ENCODE results near the gene AKIRIN1. TPM values are rescaled to one million over a fixed set of nuclear protein-coding genes. Genes with fewer than 3 reads are reported as not detected.

AKIRIN1 gene
- total RNA-seq, 1 experiment from 2014 or later: 60.0 TPM

GRCh38 chr1:38990386-38990737, 714 bp upstream of the AKIRIN1 start:
- CTCF ChIA-PET: no interaction called here
- no peak for ATAC-seq

GRCh38 chr1:38991638-38992411, 749 bp downstream of the AKIRIN1 start:
- H3K36me3 ChIP-seq (ENCODE audit: control insufficient read depth in 1 of 2, insufficient read depth in 2 of 2, low read length in 2 of 2): peaks cover 8% of the 10 kb centered on the region in 2 experiments; a peak in 2 of 4 replicates
- ChIA-PET CTCF (no interaction called here), POLR2A (no interaction called here), RAD21 (ENCODE audit: low non-redundant PET in 1 of 2, low total read pairs in 2 of 2, uncharacterized antibody in 2 of 2, unreplicated experiment in 2 of 2) (no interaction called here)
- no TSS peak for BruUV-seq (replicated peaks)
- H4K20me1 ChIP-seq (ENCODE audit: insufficient read depth): peaks cover 12% of the 10 kb centered on the region; the same call in 1 of the 2 replicates
- DNase-seq (ENCODE audit: low read depth, low spot score) (no peak), ATAC-seq (peak; percentile 61)
- H2AFZ ChIP-seq (ENCODE audit: low read depth, low read length, poor library complexity, severe bottlenecking): no peak overlapping the region
- H3K4me3 ChIP-seq (replicated peaks in 1 of 2; ENCODE audit: low read depth in 1 of 2, low read length in 2 of 2): peak overlapping the region; percentile 88 to 92
- H3K4me2 ChIP-seq (ENCODE audit: low read length): peak overlapping the region; percentile 88
- peaks cover 17 to 30% of the 10 kb centered on the region in 2 experiments for H3K4me1 ChIP-seq (ENCODE audit: control insufficient read depth in 1 of 2, insufficient read depth in 2 of 2, low read length in 2 of 2)
- H3K9ac ChIP-seq (ENCODE audit: low read length): peak overlapping the region; percentile 96
- intact Hi-C loops (cut with micrococcal nuclease): loop anchor here (5.0 kb wide), 1 partner anchor 35 kb away; no protein-coding TSS in a partner anchor
- H3K9me2 ChIP-seq (ENCODE audit: insufficient read depth): no peaks in the 10 kb centered on the region
- peak overlapping the region; percentile 93 for H3K27ac ChIP-seq (ENCODE audit: low read depth, low read length)
- no peak for TF ChIP-seq POLR2AphosphoS5 (IDR thresholded peaks at IDR 0.05; ENCODE audit: low read depth, low read length)
- no peaks in the 10 kb centered on the region for H3K27me3 ChIP-seq (ENCODE audit: insufficient read depth, low read length)
- H3K79me2 ChIP-seq (ENCODE audit: insufficient read depth, low read length): peaks cover 58% of the 10 kb centered on the region
- no peaks in the 10 kb centered on the region for H3K9me3 ChIP-seq (ENCODE audit: control insufficient read depth in 1 of 2, insufficient read depth in 1 of 2, low read depth in 1 of 2, low read length in 2 of 2)

More at GRCh38 chr1:38990386-38990737, 714 bp upstream of the AKIRIN1 start:
- H3K9me2 ChIP-seq (ENCODE audit: insufficient read depth): no peaks in the 10 kb centered on the region
- RAD21 ChIA-PET (ENCODE audit: low non-redundant PET in 1 of 2, low total read pairs in 2 of 2, uncharacterized antibody in 2 of 2, unreplicated experiment in 2 of 2): no interaction called here
- peaks cover 6 to 8% of the 10 kb centered on the region in 2 experiments; a peak in 1 of 4 replicates for H3K36me3 ChIP-seq (ENCODE audit: control insufficient read depth in 1 of 2, insufficient read depth in 2 of 2, low read length in 2 of 2)
- peaks cover 12% of the 10 kb centered on the region; the same call in 1 of the 2 replicates for H4K20me1 ChIP-seq (ENCODE audit: insufficient read depth)
- no peaks in the 10 kb centered on the region for H3K27me3 ChIP-seq (ENCODE audit: insufficient read depth, low read length)
- H3K9me3 ChIP-seq (ENCODE audit: control insufficient read depth in 1 of 2, insufficient read depth in 1 of 2, low read depth in 1 of 2, low read length in 2 of 2): no peaks in the 10 kb centered on the region
- peak overlapping the region; percentile 91 for H2AFZ ChIP-seq (ENCODE audit: low read depth, low read length, poor library complexity, severe bottlenecking)
- H3K9ac ChIP-seq (ENCODE audit: low read length): peak overlapping the region; percentile 67
- peaks cover 29 to 45% of the 10 kb centered on the region in 2 experiments for H3K4me1 ChIP-seq (ENCODE audit: control insufficient read depth in 1 of 2, insufficient read depth in 2 of 2, low read length in 2 of 2)
- peak overlapping the region; percentile 99 for H3K4me2 ChIP-seq (ENCODE audit: low read length)
- peak overlapping the region; percentile 23; the same call in 1 of the 2 replicates for H3K27ac ChIP-seq (ENCODE audit: low read depth, low read length)
- no peak for TF ChIP-seq SP1 (IDR thresholded peaks at IDR 0.05; ENCODE audit: low read depth)
- DNase-seq (ENCODE audit: low read depth, low spot score): no peak
- no TSS peak for BruUV-seq (replicated peaks)
- peaks cover 43% of the 10 kb centered on the region for H3K79me2 ChIP-seq (ENCODE audit: insufficient read depth, low read length)
- POLR2A ChIA-PET: interaction anchor here (1.5 to 2.2 kb wide), 2 partner anchors 25 to 31 kb away, joined by 4 to 9 read pairs; no protein-coding TSS in a partner anchor
- intact Hi-C loops (cut with micrococcal nuclease): loop anchor here (5.0 kb wide), 1 partner anchor 33 kb away; no protein-coding TSS in a partner anchor
- peak overlapping the region; percentile 52 to 88 for H3K4me3 ChIP-seq (replicated peaks in 1 of 2; ENCODE audit: low read depth in 1 of 2, low read length in 2 of 2)
